Bronchial epithelial cell (primary cell): ENCODE results near the gene PMVK. TPM values are rescaled to one million over a fixed set of nuclear protein-coding genes. Genes with fewer than 3 reads are reported as not detected.
A peak's percentile ranks its signal among the peaks of the same experiment; 100 is the strongest.

Source experiments
- DNase-seq: peaks from one replicate; pipeline ENCODE4 v3.0.0-alpha.2; 2010; ENCODE audit warnings: low read depth
- FAIRE-seq: peaks from 2 replicates; lab custom pipeline; 2011; peaks lifted over from hg19 to GRCh38; lab: Jason Lieb, UNC
- H3K27me3 ChIP-seq: 2 replicates; pipeline ENCODE4 v1.5.1; 2011; ENCODE audit warnings: low read length; ENCODE audit not compliant: control insufficient read depth, insufficient read depth
- H3K36me3 ChIP-seq: 2 replicates; pipeline ENCODE4 v1.5.1; 2011; ENCODE audit warnings: low read length; ENCODE audit not compliant: control insufficient read depth, insufficient read depth
- H3K4me3 ChIP-seq: 2 replicates; pipeline ENCODE4 v1.5.1; 2011; ENCODE audit warnings: mild to moderate bottlenecking, low read depth, low read length, control low read depth
- CTCF ChIP-seq: IDR thresholded peaks from 2 replicates; pipeline ENCODE4 v1.5.1; 2011; ENCODE audit warnings: mild to moderate bottlenecking, moderate library complexity, low read length, control low read depth, inconsistent platforms; ENCODE audit not compliant: insufficient read depth, severe bottlenecking
- total RNA-seq: library from RNA; depleted of rRNA; stranded (reverse); fragments of >200 nt; gene quantifications from 2 replicates; pipeline ENCODE4 v1.2.1, GENCODE V29; 2014

PMVK gene
- total RNA-seq, 1 donor from 2014 or later, result 11.3 TPM

- no peak for TF ChIP-seq CTCF
- Histone ChIP-seq H3K36me3 (peaks cover 5% of the 10 kb centered on the region), H3K4me3 (no peak overlapping the region), H3K27me3 (no peaks in the 10 kb centered on the region)
- DNase-seq (peak; percentile 69), FAIRE-seq (peak; percentile 81)
Measured at GRCh38 chr1:154925335-154926170, 11.0 kb downstream of the PMVK start.

- no peaks in the 10 kb centered on the region for H3K27me3 ChIP-seq
- TF ChIP-seq CTCF, result no peak
- H3K36me3 ChIP-seq, result peaks cover 2% of the 10 kb centered on the region
- FAIRE-seq, result no peak
- no peak for DNase-seq
- H3K4me3 ChIP-seq, result no peak overlapping the region
Measured at GRCh38 chr1:154923695-154924094, 12.8 kb downstream of the PMVK start.

- Histone ChIP-seq H3K4me3 (no peak overlapping the region), H3K27me3 (no peaks in the 10 kb centered on the region), H3K36me3 (no peaks in the 10 kb centered on the region)
- no peak for TF ChIP-seq CTCF
- FAIRE-seq (no peak), DNase-seq (no peak)
Measured at GRCh38 chr1:154913273-154913672, 23.2 kb downstream of the PMVK start.

- DNase-seq (no peak), FAIRE-seq (no peak)
- no peak for TF ChIP-seq CTCF
- H3K4me3 ChIP-seq, result no peak overlapping the region
- no peaks in the 10 kb centered on the region for H3K27me3 ChIP-seq
- H3K36me3 ChIP-seq, result no peaks in the 10 kb centered on the region
Measured at GRCh38 chr1:154912755-154913154, 23.8 kb downstream of the PMVK start.

- H3K4me3 ChIP-seq, result no peak overlapping the region
- peak; percentile 60 for FAIRE-seq
- H3K36me3 ChIP-seq, result no peaks in the 10 kb centered on the region
- no peaks in the 10 kb centered on the region for H3K27me3 ChIP-seq
- no peak for TF ChIP-seq CTCF
- no peak for DNase-seq
Measured at GRCh38 chr1:154911691-154912550, 24.6 kb downstream of the PMVK start.
